ENCODE data around the gene IDH2.
"Not testable (repeated sequence)": the region's sequence is repeated elsewhere in the genome, so short reads cannot be mapped to it uniquely, and the experiment has no call there.

Gene IDH2

DNA sequence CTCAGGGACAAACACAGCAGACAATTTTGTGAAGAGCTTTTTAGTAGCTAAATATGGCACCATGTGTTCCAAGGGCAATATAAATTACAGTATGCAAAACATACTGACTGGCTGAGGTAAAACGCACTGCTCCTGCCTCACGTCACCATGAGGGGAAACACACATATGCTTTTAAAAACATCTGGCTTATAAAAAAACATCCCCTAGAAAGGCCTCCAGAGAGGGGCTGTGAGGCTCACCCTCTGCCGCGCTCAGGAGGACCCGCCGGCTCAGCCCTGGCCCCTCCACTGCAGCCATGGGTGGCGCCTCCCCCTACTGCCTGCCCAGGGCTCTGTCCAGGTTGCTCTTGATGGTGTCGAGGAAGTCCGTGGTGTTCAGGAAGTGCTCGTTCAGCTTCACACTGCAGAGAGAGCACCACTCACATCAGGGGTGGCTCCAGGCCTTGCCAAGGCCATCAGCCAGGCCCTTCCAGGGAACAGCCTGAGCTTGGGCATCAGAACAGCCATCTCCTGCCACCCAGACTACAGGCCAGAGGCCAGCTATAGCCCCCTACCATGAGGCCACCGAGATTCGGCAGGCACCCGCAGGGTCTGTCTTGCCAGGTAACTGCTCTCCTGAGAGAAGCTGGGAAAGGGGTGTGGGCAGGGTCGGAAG is 18.2 kb downstream of the IDH2 start:
- ATAC-seq, result no peak

DNA sequence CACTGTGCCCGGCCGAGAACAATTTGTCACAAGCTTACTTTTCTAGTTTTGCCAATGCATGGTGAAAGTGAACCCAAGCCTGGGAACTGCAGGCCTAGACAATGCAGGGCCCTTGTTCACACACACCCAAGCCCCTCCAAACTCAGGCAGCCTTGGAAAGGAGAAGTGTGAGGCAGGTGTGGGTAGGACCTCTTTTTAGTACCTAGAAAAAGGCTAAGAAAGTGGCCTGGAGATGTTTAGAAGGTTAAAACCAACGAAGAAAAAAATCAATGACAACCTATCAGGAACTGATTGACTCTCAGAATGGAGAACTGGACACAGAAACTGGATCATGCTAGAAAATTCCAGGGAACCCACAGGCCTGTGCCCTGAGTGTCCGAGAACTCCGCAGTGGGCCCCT is 18.8 kb downstream of the IDH2 start:
- no peak for ATAC-seq

DNA sequence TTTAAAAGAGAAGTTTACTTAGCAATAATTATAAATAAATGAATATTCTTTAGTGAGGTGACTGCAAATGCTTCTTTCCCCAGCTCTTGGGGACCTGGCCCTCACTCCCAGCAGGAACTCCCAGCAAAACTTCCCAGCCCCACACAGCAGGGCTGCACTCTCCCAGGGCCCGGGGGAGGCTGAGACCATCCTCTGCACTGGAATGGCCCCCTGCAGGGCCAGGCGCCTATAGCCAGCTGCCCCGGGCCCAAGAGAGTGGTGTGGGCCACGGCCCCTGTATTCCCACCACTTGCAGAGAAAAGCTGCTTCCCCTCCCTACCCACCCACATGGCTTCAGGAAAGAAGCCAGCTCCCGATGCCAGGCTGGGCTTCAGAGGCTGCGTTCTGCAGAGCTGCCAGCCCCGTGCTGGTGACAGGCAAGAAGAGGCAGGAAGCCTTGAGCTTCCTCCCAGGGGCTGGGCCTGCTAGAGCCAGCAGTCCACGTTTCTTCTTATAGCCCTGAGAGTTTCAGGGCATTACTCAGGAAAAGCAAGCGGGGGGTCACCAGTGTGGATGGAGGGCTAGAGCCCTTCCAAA is 20.0 kb downstream of the IDH2 start:
- ATAC-seq, result no peak

DNA sequence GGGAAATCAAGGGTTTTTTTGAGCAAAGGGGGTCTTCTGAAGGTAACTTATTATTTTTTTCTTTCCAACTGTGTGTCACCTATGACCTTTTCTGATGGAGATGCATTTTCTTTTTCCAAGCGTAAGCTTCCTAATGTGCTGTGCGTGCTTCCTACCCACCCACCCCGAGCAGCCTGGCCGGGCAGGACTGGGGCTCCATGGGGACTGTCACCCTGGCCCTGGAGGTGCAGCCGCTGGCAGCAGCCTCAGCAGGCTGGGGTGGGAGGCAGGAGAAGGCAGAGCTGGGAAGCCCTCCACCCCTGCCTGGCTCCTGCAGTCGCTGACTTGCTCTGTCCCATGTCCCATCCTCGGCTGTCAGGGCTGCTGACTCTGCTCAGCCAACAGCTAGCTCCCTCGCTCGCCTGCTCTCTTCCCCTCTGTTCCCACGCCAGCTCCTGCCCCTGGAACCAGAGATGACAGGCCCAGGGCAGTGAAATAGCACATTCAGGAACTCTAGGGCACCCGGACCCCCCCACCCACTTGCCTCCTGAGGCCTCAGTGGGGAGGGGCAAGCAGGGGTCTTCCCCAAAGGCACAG is 21.4 kb downstream of the IDH2 start:
- no peak for ATAC-seq

GRCh38 chr15:90080458-90080755 is 21.9 kb downstream of the IDH2 start:
- ATAC-seq, result no peak

DNA sequence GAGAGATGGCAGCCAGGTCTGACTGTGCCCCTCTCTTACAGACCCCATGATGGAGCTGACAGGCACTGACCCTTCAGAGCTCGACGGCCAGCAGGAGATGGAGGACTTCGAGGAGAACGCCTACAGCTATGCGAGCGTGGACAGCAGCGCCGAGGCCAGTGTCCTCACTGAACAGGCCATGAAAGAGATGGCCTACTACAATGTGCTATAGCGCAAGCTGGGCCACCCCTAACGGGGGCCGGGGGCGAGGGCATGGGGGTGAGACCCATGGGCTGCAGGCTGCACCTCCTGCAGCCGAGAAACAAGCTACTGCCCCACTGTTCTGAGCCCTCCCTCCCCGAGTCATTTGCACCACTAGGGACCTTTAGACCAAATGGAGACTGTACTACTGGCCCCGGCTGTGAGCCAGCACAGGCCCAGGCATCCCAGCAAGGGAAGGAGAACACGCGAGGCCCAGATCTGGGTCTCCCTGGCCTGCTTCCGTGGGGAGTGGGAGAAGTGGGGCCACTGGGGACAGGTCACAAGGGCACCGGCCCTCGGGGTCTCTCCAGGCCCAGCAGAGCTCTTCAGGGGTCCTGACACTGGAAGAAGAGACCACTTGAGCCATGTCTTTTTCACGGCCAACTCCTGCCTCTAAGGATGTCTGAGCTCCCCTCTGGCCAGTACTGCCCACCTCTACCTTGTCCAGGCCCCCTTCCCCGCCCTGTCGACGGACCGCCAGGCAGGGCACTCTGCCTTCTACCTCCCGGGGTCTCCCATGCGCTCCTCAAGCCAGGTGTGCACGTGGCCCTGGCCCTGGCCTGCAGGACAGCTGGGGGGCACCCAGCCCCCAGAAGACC is 22.4 kb downstream of the IDH2 start:
- no peak for ATAC-seq

GRCh38 chr15:90078965-90079364 is 23.3 kb downstream of the IDH2 start:
- peak in 1 of 2 donors; percentile 18 for ATAC-seq

GRCh38 chr15:90076716-90077115 is 25.6 kb downstream of the IDH2 start:
- no peak for ATAC-seq

DNA sequence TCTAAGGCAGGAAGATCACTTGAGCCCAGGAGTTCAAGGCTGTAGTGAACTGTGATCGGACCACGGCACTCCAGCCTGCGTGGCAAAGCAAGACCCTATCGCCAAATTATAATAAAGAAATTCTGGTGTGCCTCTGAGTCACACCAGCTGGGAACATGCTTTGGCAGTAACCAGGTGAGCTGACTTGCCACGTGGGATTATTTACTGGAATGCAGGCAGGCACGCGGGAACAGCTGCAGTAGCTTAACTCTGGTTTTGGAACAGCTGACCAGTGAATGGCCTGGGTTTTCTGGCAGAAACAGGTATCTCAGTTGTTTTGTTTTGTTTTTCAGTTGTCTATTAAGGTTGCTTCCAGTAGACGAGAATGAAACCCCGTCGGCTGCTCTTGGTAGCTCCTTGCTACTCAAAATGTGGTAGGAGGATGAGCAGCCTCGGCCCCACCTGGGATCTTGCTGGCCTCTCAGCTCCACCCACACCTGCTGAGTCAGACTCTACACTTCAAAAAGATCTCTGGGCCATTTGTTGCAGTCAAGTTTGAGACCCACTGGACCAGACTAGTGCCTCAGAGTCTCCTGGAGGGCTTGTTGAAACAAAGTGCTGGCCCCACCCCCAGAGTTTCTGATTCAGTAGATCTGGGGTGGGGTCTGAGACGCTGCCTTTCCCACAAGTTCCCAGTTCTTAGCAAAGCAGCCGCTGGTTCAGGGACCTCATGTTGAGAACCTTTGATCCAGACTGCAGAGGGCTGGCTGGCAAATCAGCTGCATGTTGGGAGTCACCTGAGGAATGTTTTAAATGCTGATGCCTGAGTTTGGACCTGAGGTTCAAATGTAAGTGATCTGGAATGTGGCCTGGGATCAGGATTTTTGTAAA is 26.6 kb downstream of the IDH2 start:
- ATAC-seq, result peak; percentile 49 to 73

- ATAC-seq, result no peak
These were observed 27.4 kb downstream of the IDH2 start for GRCh38 chr15:90074916-90075315.

DNA sequence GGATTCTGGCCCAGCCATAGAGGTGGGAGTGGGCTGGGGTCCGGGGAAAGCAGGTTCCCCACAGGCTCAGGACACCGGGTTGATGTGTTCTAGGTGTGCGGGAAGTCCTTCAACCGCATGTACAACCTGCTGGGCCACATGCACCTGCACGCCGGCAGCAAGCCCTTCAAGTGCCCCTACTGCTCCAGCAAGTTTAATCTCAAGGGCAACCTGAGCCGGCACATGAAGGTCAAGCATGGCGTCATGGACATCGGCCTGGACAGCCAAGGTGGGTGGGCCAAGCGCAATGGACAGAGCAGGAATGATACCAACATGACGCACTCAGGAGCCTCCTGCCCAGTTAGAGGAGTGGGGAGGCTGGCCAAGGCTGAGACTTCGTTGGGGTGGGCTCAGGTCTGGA is 28.2 kb downstream of the IDH2 start:
- ATAC-seq, result no peak

DNA sequence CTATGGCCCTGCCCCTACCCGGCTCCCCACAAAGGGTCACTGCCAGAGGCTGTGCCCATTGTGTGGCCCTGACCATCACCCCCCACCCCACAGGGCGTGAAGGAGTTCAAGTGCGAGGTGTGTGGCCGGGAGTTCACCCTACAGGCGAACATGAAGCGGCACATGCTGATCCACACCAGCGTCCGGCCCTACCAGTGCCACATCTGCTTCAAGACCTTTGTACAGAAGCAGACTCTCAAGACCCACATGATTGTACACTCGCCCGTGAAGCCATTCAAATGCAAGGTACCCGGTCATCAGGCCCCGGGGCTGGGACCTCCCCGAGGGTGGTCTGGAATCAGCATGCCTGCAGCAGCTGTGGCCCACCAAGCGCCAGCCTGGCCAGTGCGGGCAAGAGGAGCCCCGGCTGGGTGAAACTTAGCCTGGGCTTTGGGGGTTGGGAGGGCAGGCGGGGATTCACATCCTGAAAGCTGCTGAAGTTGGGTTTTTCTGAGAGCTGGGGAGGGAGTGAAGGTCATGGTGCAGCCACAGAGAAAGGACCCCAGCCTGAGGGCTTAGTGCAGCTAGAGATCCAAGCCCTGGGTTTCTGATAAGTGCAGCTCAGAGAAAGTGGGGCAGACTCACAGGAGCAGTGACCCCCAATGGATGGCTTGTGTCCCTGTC is 29.2 kb downstream of the IDH2 start:
- no peak for ATAC-seq

- ATAC-seq, result peak; percentile 83 to 86
These were observed 31.0 kb downstream of the IDH2 start for GRCh38 chr15:90071220-90071807.

GRCh38 chr15:90070623-90071022 is 31.6 kb downstream of the IDH2 start:
- ATAC-seq, result not testable (repeated sequence)

GRCh38 chr15:90067953-90068606 is 34.2 kb downstream of the IDH2 start:
- ATAC-seq, result no peak

- no peak for ATAC-seq
These were observed 34.9 kb downstream of the IDH2 start for GRCh38 chr15:90067181-90067952.

DNA sequence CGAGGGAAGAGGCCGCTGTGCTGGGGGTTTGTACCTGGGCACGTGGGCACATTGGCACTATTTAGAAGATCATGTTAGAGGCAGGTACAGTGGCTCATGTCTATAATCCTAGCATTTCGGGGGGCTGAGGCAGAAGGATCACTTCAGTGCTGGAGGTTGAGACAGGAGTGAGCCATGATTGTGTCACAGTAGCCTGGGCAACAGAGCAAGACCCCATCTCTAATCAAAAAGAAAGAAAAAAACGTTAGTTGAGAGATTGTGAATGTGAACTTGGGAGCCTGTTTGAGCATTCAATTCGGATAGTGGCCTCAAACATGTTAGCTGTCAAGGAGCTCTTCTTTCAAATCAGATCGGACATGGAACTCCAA is 36.6 kb downstream of the IDH2 start:
- ATAC-seq, result no peak

GRCh38 chr15:90064911-90065681 is 37.2 kb downstream of the IDH2 start:
- ATAC-seq, result no peak

GRCh38 chr15:90063770-90064247 is 38.5 kb downstream of the IDH2 start:
- no peak for ATAC-seq

All from activated CD4-positive, CD25-positive, alpha-beta regulatory T cell treated with anti-CD3 and anti-CD28 coated beads, Interleukin-2, amount 50 U/mL, for 24 hours (primary cell).